Measurements from ENCODE around the gene MOCS1.

DNA sequence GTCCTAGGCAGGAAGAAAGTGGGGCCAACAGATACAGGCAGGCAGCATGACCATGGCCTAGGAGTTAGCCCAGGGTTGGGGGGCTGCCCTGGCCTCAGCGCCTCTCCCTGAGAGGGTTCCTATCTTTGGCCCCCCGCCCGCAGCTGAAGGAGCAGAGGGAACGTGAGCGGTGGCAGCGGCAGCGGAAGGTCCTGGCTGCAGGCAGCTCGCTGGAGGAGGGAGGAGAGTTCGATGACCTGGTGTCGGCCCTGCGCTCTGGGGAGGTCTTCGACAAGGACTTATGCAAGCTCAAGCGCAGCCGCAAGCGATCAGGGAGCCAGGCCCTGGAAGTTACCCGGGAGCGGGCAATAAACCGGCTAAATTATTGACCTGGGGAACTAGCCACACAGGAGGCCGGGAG, 32.6 kb downstream of the MOCS1 start:
- no peak for TF ChIP-seq CTCF (IDR thresholded peaks at IDR 0.05; ENCODE audit: low read depth, low read length)
- no peak for TF ChIP-seq EZH2phosphoT487 (IDR thresholded peaks at IDR 0.05; ENCODE audit: low read depth)

Measured in OCI-LY3 (cell line).